HG02678 (cell line): ENCODE data around the gene ACER1.
"Not testable (repeated sequence)": the region's sequence is repeated elsewhere in the genome, so short reads cannot be mapped to it uniquely, and the experiment has no call there.

Experiments
- ATAC-seq: cut with Tn5 transposase; IDR thresholded peaks from one replicate; pipeline ENCODE4 v1.9.1; 2021; ENCODE audit warnings: mild to moderate bottlenecking, moderate library complexity; ENCODE audit not compliant: unreplicated experiment

ACER1 gene

GRCh38 chr19:6333439-6333838, at the start of gene ACER1:
TSS of gene ACER1 (minus strand) at chr19:6333612. CDS start at chr19:6333551, 61 bp downstream.
- ATAC-seq: no peak

GRCh38 chr19:6383188-6383587, 49.8 kb upstream of the ACER1 start:
- no peak for ATAC-seq

- no peak for ATAC-seq
Measured at GRCh38 chr19:6381030-6381750, 47.8 kb upstream of the ACER1 start.

DNA sequence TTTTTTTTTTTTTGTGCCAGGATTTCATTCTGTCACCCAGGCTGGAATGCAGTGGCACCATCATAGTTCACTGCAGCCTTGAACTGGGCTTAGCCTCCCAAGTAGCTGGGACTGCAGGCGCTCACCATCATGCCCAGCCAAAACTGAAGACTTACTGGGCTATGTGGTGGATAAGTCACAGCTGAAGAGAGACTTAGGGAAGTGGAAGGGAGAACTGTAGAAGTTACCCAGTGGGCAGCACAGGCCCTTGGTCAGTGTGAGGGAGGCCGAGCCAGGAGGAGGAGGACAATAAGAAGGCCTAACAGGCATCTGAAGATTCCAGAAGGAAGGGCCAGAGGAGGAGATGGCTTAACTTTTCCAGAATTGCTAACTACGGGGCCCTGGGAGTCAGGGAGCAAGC, 46.3 kb upstream of the ACER1 start:
- ATAC-seq: no peak

DNA sequence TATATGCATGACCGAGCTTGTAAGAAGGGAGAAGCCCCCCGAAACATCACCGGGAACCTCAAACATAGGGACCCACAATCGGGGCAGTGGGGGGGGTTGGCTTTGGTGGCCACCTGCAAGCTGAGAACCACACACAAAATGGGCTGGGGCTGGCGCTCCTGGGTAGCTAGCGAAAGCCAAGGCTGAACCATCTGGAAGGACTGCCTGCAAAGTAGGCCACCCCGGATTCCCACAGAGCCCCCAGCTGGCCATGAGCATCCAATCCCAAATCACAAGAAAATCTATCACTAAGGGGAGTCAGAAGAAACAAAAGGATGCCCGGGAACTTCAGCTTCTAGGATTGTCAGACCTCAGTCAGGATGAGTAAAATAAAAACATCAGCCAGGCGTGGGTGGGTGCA, 45.1 kb upstream of the ACER1 start:
- no peak for ATAC-seq

- no peak for ATAC-seq
Measured at GRCh38 chr19:6378041-6378440, 44.6 kb upstream of the ACER1 start.

DNA sequence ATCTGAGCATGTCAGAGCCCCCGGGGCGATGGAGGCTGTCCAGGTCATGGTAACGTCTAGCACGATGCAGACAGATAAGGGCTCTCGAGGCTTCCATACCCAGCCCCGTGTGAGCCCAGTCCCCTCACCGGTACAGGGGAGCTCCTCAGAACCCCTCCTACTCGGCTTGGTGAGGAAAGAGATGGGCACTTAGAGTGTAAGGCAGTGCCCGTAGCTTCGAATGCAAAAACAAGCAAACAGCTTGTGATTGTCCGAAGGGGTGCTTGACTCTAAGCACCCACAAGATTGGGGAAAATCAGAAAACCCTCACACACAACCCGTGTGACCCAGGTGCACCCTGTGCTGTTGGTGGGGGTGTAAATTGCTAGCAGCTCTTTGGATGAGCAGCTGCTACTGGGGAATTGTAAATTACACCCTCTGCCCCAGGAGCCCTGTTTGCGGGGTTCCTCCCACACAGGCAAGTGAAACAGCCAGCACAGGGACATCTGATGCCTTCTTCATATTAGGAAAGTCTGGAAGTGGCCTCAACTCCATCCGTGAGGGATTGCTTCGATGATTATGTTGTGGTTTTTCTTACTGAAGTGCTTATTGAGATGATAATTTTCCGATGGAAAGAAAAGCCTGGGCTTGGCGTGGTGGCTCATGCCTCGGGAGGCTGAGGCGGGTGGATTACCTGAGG, 43.2 kb upstream of the ACER1 start:
- ATAC-seq: no peak

GRCh38 chr19:6375411-6376010, 42.1 kb upstream of the ACER1 start, which contains the start of gene PSPN:
TSS of gene PSPN (minus strand) at chr19:6375933. CDS start at chr19:6375849, 84 bp downstream.
- no peak for ATAC-seq

- no peak for ATAC-seq
Measured at GRCh38 chr19:6374711-6375410, 41.4 kb upstream of the ACER1 start.

- no peak for ATAC-seq
Measured at GRCh38 chr19:6374161-6374709, 40.8 kb upstream of the ACER1 start.

DNA sequence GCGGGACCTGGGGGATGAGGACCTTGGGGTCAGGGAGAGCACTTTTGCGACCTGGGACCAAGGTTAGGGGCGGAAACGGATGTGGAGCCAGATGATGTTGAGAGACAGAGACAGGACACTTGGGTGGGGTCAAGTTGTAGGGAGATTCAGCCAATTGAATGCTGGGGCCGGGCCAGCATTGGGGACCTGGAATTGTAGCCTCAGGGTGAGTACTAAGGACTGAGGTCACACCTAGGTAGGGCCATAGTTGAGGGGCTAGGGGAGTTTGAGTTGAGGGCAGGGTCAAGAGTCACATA, 40.3 kb upstream of the ACER1 start:
- no peak for ATAC-seq

- peak; percentile 59 for ATAC-seq
Measured at GRCh38 chr19:6373096-6373812, 39.8 kb upstream of the ACER1 start.

- peak; percentile 81 for ATAC-seq
Measured at GRCh38 chr19:6372594-6373095, 39.2 kb upstream of the ACER1 start, which contains the start of gene ALKBH7. TSS of gene ALKBH7 (plus strand) at chr19:6372794. CDS start at chr19:6372821, 27 bp downstream.

DNA sequence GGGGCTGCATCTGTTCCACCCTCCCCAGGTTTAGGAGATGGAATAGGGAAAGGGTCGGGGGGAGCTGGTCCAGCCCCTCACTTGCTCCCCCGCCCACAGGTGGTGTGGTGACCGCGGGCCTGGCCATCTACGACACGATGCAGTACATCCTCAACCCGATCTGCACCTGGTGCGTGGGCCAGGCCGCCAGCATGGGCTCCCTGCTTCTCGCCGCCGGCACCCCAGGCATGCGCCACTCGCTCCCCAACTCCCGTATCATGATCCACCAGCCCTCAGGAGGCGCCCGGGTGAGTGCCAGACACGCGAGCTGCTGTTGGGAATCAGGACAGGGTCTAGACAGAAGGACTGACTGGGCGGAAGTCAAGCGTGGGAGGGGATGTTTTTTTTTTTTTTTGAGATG, 30.9 kb upstream of the ACER1 start:
- ATAC-seq: no peak

DNA sequence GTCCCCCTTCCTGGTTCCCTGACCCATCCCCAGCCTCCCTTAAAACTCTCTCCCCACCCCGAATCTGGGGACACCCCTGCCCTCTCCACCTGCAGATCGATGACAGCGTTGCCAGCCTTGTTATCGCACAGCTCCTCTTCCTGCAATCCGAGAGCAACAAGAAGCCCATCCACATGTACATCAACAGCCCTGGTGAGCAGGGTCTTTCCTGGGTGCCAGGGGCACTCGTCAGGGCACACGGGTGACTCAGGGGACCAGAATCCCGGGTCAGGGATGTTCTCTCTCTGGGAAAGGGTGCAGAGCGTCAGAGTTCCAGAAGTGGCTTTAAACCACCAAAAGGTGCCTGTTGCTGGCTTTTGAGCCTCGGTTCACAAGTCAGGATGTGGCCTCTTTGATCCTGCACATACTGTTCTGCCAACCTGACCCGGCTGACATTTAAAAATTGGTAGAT, 29.0 kb upstream of the ACER1 start:
- ATAC-seq: no peak

- ATAC-seq: no peak
Measured at GRCh38 chr19:6362027-6362350, 28.6 kb upstream of the ACER1 start.

GRCh38 chr19:6360857-6361216, 27.4 kb upstream of the ACER1 start:
- not testable (repeated sequence) for ATAC-seq

GRCh38 chr19:6360445-6360844, 27.0 kb upstream of the ACER1 start:
- not testable (repeated sequence) for ATAC-seq

GRCh38 chr19:6359568-6360341, 26.3 kb upstream of the ACER1 start:
- no peak for ATAC-seq

GRCh38 chr19:6358003-6358402, 24.6 kb upstream of the ACER1 start:
- ATAC-seq: no peak
